ENCODE measurements around the gene SCAF1. TPM values are rescaled to one million over a fixed set of nuclear protein-coding genes. Genes with fewer than 3 reads are reported as not detected.
A peak's percentile ranks its signal among the peaks of the same experiment; 100 is the strongest.

The SCAF1 gene, protein sequence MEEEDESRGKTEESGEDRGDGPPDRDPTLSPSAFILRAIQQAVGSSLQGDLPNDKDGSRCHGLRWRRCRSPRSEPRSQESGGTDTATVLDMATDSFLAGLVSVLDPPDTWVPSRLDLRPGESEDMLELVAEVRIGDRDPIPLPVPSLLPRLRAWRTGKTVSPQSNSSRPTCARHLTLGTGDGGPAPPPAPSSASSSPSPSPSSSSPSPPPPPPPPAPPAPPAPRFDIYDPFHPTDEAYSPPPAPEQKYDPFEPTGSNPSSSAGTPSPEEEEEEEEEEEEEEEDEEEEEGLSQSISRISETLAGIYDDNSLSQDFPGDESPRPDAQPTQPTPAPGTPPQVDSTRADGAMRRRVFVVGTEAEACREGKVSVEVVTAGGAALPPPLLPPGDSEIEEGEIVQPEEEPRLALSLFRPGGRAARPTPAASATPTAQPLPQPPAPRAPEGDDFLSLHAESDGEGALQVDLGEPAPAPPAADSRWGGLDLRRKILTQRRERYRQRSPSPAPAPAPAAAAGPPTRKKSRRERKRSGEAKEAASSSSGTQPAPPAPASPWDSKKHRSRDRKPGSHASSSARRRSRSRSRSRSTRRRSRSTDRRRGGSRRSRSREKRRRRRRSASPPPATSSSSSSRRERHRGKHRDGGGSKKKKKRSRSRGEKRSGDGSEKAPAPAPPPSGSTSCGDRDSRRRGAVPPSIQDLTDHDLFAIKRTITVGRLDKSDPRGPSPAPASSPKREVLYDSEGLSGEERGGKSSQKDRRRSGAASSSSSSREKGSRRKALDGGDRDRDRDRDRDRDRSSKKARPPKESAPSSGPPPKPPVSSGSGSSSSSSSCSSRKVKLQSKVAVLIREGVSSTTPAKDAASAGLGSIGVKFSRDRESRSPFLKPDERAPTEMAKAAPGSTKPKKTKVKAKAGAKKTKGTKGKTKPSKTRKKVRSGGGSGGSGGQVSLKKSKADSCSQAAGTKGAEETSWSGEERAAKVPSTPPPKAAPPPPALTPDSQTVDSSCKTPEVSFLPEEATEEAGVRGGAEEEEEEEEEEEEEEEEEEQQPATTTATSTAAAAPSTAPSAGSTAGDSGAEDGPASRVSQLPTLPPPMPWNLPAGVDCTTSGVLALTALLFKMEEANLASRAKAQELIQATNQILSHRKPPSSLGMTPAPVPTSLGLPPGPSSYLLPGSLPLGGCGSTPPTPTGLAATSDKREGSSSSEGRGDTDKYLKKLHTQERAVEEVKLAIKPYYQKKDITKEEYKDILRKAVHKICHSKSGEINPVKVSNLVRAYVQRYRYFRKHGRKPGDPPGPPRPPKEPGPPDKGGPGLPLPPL
- 10 to 100 TPM; 25.0 to 50.3 (median 40.5) TPM for polyA plus RNA-seq (ENCODE audit: insufficient read length in 4 of 4)

DNA sequence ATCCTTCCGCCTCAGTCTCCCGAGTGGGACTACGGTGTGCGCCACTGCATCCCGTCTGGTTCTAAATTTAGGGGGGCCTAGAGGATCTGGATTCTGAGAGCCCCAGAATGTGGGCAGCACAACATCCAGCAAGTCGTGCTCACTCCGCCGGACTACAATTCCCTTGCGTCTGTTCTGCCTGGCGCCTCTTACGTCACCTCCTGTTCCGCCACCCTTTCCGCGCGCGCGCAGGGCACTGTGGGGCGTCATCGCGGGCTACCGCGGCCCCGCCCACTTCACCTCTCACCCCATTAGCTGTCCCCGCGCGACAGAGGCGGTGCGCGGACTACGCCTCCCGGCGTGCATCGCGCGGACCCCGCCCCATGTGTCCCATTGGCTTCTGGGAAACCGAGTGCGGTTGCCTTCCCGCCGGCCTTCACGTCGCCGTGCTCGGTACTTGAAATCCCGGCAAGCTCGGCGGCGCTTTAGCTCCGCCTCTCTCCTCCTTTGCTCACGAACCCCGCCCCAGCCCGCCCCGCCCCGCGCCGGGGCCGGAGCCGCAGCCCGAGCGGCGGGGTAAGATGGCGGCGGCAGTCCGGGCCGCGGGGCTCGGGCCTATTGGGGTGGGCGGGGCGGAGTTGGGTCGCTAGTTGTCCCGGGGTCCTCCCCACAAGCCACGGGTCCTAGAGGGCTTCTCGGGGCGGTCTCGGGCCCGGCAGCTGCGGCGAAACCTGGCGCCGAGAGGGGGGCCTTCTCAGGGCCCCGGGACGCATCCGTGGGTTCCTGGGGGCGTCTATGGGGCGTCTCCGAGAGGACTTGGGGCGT, at the start of gene SCAF1:
Gene SCAF1, plus strand, starts transcription at position 522 of the 804 bp plus-strand sequence. CDS start 2,818 bp downstream, outside the sequence.
- peak; percentile 92 to 99 (median 96) for DNase-seq (ENCODE audit: low read depth in 4 of 4, low spot score in 2 of 4)

GRCh38 chr19:49592486-49593232, 49.4 kb upstream of the SCAF1 start:
- no peak for DNase-seq (ENCODE audit: low read depth in 4 of 4, low spot score in 2 of 4)

- peak in 1 of 4 donors; percentile 87 for DNase-seq (ENCODE audit: low read depth in 4 of 4, low spot score in 2 of 4)
Observed at GRCh38 chr19:49593233-49594113, 48.5 kb upstream of the SCAF1 start.

GRCh38 chr19:49594157-49594992, 47.6 kb upstream of the SCAF1 start:
- no peak for DNase-seq (ENCODE audit: low read depth in 4 of 4, low spot score in 2 of 4)

DNA sequence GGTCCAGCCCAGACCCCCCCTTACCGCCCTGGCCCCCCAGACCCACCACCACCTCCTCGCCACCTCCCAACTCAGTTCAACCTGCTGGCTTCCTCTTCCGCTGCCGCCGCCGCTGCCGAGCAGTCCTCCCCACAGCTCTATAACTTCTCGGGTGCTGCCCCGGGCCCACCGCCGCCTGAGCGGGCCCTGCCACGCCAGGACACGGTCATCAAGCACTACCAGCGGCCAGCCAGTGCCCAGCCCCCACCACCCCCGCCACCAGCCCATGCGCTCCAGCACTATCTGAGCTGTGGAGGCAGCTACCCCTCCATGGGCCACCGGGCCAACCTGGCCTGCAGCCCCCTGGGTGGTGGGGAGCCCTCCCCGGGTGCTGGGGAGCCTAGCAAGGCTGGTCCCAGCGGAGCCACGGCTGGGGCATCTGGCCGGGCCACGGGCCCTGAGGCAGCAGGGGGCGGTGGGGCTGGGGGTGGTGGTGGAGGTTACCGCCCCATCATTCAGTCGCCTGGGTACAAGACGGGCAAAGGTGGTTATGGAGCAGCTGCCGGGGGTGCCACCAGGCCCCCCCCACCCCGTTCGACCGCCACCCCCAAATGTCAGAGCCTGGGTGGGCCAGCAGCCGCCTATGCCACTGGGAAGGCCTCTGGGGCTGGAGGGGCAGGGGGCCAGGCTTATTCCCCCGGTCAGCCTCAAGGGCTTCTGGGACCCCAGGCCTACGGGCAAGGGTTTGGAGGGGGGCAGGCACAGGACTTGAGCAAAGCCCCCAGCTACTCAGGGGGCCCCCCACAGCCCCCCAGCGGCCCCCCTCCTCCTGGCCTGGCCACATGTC, 46.8 kb upstream of the SCAF1 start:
- DNase-seq (ENCODE audit: low read depth in 4 of 4, low spot score in 2 of 4) = no peak

DNA sequence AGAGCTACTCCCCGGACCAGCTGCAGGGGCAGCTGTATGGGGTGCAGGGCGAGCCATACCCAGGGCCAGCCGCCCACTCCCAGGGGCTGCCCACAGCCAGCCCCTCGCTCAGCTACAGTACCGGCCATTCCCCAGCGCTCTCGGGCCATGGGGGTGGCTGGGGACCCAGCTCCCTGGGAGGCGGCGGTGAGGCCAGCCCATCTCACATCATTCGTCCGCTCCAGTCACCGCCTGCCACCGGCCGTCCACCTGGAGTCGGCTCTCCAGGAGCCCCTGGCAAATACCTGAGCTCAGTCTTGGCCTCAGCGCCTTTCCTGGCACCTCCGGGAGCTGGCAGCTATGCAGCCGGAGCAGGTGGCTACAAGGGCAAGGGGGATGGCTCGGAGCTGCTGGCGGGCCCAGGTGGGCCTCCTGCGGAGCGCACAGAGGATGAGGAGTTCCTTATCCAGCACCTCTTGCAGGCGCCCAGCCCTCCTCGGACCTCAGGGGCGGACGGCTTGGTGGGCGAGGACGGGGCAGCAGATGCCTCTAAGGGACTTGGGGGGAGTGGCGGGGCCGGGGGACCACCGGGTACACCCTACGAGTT, 46.1 kb upstream of the SCAF1 start:
- DNase-seq (ENCODE audit: low read depth in 4 of 4, low spot score in 2 of 4) = no peak

- no peak for DNase-seq (ENCODE audit: low read depth in 4 of 4, low spot score in 2 of 4)
Observed at GRCh38 chr19:49596407-49596806, 45.6 kb upstream of the SCAF1 start.

- DNase-seq (ENCODE audit: low read depth in 4 of 4, low spot score in 2 of 4) = no peak
Observed at GRCh38 chr19:49596954-49597702, 44.9 kb upstream of the SCAF1 start.

- no peak for DNase-seq (ENCODE audit: low read depth in 4 of 4, low spot score in 2 of 4)
Observed at GRCh38 chr19:49597703-49597974, 44.4 kb upstream of the SCAF1 start.

- DNase-seq (ENCODE audit: low read depth in 4 of 4, low spot score in 2 of 4) = no peak
Observed at GRCh38 chr19:49599378-49600295, 42.4 kb upstream of the SCAF1 start.

DNA sequence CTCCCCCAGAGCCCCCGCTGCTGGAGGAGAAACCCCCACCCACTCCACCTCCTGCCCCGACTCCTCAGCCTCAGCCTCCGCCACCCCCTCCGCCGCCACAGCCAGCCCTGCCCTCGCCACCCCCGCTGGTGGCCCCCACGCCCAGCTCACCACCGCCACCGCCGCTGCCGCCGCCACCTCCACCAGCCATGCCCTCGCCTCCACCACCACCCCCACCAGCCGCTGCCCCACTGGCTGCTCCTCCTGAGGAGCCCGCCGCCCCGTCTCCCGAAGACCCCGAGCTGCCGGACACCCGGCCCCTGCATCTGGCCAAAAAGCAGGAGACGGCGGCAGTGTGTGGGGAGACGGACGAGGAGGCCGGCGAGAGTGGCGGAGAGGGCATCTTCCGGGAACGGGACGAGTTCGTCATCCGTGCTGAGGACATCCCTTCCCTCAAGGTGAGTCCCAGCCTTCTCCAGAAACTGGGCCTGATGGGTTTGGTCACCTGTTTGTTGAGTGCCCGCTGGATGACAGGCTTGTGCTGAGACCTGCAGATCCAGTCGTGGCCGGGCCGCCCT, 40.4 kb upstream of the SCAF1 start:
- DNase-seq (ENCODE audit: low read depth in 4 of 4, low spot score in 2 of 4) = no peak

- no peak for DNase-seq (ENCODE audit: low read depth in 4 of 4, low spot score in 2 of 4)
Observed at GRCh38 chr19:49602806-49603205, 39.2 kb upstream of the SCAF1 start.

DNA sequence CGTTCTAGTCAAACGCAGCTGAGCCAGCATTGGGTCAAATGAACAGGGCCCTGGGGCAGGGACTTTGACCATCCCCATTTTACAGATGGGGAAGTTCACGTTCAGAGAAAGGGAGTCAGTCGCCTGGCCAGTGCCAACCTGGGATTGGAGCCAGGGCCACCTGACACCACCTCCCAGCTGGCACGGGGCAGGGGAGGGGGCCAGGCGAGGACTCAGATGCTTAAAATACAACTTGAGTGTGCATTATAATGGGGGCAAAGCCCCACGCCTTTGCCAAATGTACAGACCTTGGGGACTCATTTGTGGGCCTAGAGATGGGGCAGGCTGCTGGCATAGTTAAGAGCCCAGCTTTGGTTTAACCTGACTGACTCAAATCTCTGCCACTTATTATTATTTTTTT, 36.4 kb upstream of the SCAF1 start:
- no peak for DNase-seq (ENCODE audit: low read depth in 4 of 4, low spot score in 2 of 4)

- DNase-seq (ENCODE audit: low read depth in 4 of 4, low spot score in 2 of 4) = no peak
Observed at GRCh38 chr19:49609499-49610092, 32.4 kb upstream of the SCAF1 start.
